Mucosa of stomach (tissue), 1 donor: Measurements from ENCODE around the gene EPHB1.
"Not testable (repeated sequence)": the region's sequence is repeated elsewhere in the genome, so short reads cannot be mapped to it uniquely, and the experiment has no call there.

Experiments
- H3K27me3 ChIP-seq: one replicate; pipeline ENCODE4 v1.7.0; 2013; ENCODE audit warnings: mild to moderate bottlenecking, low read length; ENCODE audit not compliant: control insufficient read depth, insufficient read depth
- H3K36me3 ChIP-seq: one replicate; pipeline ENCODE4 v1.7.0; 2013; ENCODE audit warnings: low read length; ENCODE audit not compliant: control insufficient read depth, insufficient read depth
- H3K4me1 ChIP-seq: one replicate; pipeline ENCODE4 v1.7.0; 2013; ENCODE audit warnings: mild to moderate bottlenecking, low read length; ENCODE audit not compliant: control insufficient read depth, insufficient read depth
- H3K4me3 ChIP-seq: one replicate; pipeline ENCODE4 v1.7.0; 2013; ENCODE audit warnings: low read length
- H3K9ac ChIP-seq: one replicate; pipeline ENCODE4 v1.7.0; 2013; ENCODE audit warnings: mild to moderate bottlenecking, low read length, moderate library complexity
- H3K9me3 ChIP-seq: one replicate; pipeline ENCODE4 v1.7.0; 2013; ENCODE audit warnings: mild to moderate bottlenecking, low read length, moderate library complexity; ENCODE audit not compliant: control insufficient read depth
- donor health status: Pancreatic carcinoma.

EPHB1 gene

GRCh38 chr3:134991003-134991402 lies 195.9 kb downstream of the EPHB1 start:
- no peak overlapping the region for H3K4me3 ChIP-seq
- H3K27me3 ChIP-seq, result no peaks in the 10 kb centered on the region
- H3K4me1 ChIP-seq, result no peaks in the 10 kb centered on the region
- no peaks in the 10 kb centered on the region for H3K36me3 ChIP-seq
- H3K9me3 ChIP-seq, result no peaks in the 10 kb centered on the region
- no peak overlapping the region for H3K9ac ChIP-seq

- Histone ChIP-seq H3K9ac (no peak overlapping the region), H3K4me1 (no peaks in the 10 kb centered on the region), H3K36me3 (no peaks in the 10 kb centered on the region), H3K4me3 (no peak overlapping the region), H3K27me3 (no peaks in the 10 kb centered on the region), H3K9me3 (no peaks in the 10 kb centered on the region)
Observed at GRCh38 chr3:134991472-134992010, 196.5 kb downstream of the EPHB1 start.

- Histone ChIP-seq H3K36me3 (no peaks in the 10 kb centered on the region), H3K4me1 (no peaks in the 10 kb centered on the region), H3K9ac (no peak overlapping the region), H3K9me3 (no peaks in the 10 kb centered on the region), H3K4me3 (no peak overlapping the region), H3K27me3 (no peaks in the 10 kb centered on the region)
Observed at GRCh38 chr3:134992180-134992579, 197.1 kb downstream of the EPHB1 start.

GRCh38 chr3:134992586-134992985 lies 197.5 kb downstream of the EPHB1 start:
- no peak overlapping the region for H3K9ac ChIP-seq
- H3K36me3 ChIP-seq, result no peaks in the 10 kb centered on the region
- no peaks in the 10 kb centered on the region for H3K9me3 ChIP-seq
- H3K4me3 ChIP-seq, result no peak overlapping the region
- no peaks in the 10 kb centered on the region for H3K27me3 ChIP-seq
- H3K4me1 ChIP-seq, result no peaks in the 10 kb centered on the region

- H3K36me3 ChIP-seq, result no peaks in the 10 kb centered on the region
- no peaks in the 10 kb centered on the region for H3K9me3 ChIP-seq
- H3K27me3 ChIP-seq, result no peaks in the 10 kb centered on the region
- H3K9ac ChIP-seq, result no peak overlapping the region
- H3K4me1 ChIP-seq, result no peaks in the 10 kb centered on the region
- H3K4me3 ChIP-seq, result no peak overlapping the region
Observed at GRCh38 chr3:134993011-134993410, 198.0 kb downstream of the EPHB1 start.

- Histone ChIP-seq H3K9me3 (no peaks in the 10 kb centered on the region), H3K9ac (no peak overlapping the region), H3K27me3 (no peaks in the 10 kb centered on the region), H3K36me3 (no peaks in the 10 kb centered on the region), H3K4me3 (no peak overlapping the region), H3K4me1 (no peaks in the 10 kb centered on the region)
Observed at GRCh38 chr3:134998158-134998557, 203.1 kb downstream of the EPHB1 start.

- H3K4me3 ChIP-seq, result no peak overlapping the region
- H3K4me1 ChIP-seq, result no peaks in the 10 kb centered on the region
- no peaks in the 10 kb centered on the region for H3K27me3 ChIP-seq
- no peak overlapping the region for H3K9ac ChIP-seq
- H3K36me3 ChIP-seq, result no peaks in the 10 kb centered on the region
- H3K9me3 ChIP-seq, result no peaks in the 10 kb centered on the region
Observed at GRCh38 chr3:134998855-134999254, 203.8 kb downstream of the EPHB1 start.

GRCh38 chr3:135000465-135000864 lies 205.4 kb downstream of the EPHB1 start:
- H3K4me1 ChIP-seq, result no peaks in the 10 kb centered on the region
- no peak overlapping the region for H3K9ac ChIP-seq
- H3K9me3 ChIP-seq, result no peaks in the 10 kb centered on the region
- no peak overlapping the region for H3K4me3 ChIP-seq
- no peaks in the 10 kb centered on the region for H3K27me3 ChIP-seq
- no peaks in the 10 kb centered on the region for H3K36me3 ChIP-seq

- not testable (repeated sequence) for H3K4me1 ChIP-seq, H3K9me3 ChIP-seq, H3K36me3 ChIP-seq, H3K27me3 ChIP-seq, H3K9ac ChIP-seq, H3K4me3 ChIP-seq
Observed at GRCh38 chr3:135005616-135006015, 210.6 kb downstream of the EPHB1 start.

GRCh38 chr3:135007607-135008006 lies 212.5 kb downstream of the EPHB1 start:
- Histone ChIP-seq H3K36me3 (no peaks in the 10 kb centered on the region), H3K4me1 (no peaks in the 10 kb centered on the region), H3K9ac (no peak overlapping the region), H3K4me3 (no peak overlapping the region), H3K27me3 (no peaks in the 10 kb centered on the region), H3K9me3 (no peaks in the 10 kb centered on the region)

GRCh38 chr3:135008326-135008725 lies 213.3 kb downstream of the EPHB1 start:
- H3K9ac ChIP-seq, result no peak overlapping the region
- no peak overlapping the region for H3K4me3 ChIP-seq
- H3K4me1 ChIP-seq, result no peaks in the 10 kb centered on the region
- H3K36me3 ChIP-seq, result no peaks in the 10 kb centered on the region
- H3K27me3 ChIP-seq, result no peaks in the 10 kb centered on the region
- no peaks in the 10 kb centered on the region for H3K9me3 ChIP-seq

GRCh38 chr3:135009014-135009413 lies 214.0 kb downstream of the EPHB1 start:
- H3K27me3 ChIP-seq, result no peaks in the 10 kb centered on the region
- no peaks in the 10 kb centered on the region for H3K4me1 ChIP-seq
- no peak overlapping the region for H3K9ac ChIP-seq
- H3K36me3 ChIP-seq, result no peaks in the 10 kb centered on the region
- H3K4me3 ChIP-seq, result no peak overlapping the region
- H3K9me3 ChIP-seq, result no peaks in the 10 kb centered on the region

- Histone ChIP-seq H3K9ac (no peak overlapping the region), H3K4me1 (no peaks in the 10 kb centered on the region), H3K9me3 (no peaks in the 10 kb centered on the region), H3K27me3 (no peaks in the 10 kb centered on the region), H3K4me3 (no peak overlapping the region), H3K36me3 (no peaks in the 10 kb centered on the region)
Observed at GRCh38 chr3:135012101-135012500, 217.0 kb downstream of the EPHB1 start.
